GM21381 (cell line): Measurements from ENCODE around the gene ASB16.

ENCODE experiments used
- ATAC-seq: cut with Tn5 transposase; IDR thresholded peaks from one replicate; pipeline ENCODE4 v1.9.1; 2021; ENCODE audit warnings: mild to moderate bottlenecking, moderate library complexity; ENCODE audit not compliant: unreplicated experiment

ASB16 gene

DNA sequence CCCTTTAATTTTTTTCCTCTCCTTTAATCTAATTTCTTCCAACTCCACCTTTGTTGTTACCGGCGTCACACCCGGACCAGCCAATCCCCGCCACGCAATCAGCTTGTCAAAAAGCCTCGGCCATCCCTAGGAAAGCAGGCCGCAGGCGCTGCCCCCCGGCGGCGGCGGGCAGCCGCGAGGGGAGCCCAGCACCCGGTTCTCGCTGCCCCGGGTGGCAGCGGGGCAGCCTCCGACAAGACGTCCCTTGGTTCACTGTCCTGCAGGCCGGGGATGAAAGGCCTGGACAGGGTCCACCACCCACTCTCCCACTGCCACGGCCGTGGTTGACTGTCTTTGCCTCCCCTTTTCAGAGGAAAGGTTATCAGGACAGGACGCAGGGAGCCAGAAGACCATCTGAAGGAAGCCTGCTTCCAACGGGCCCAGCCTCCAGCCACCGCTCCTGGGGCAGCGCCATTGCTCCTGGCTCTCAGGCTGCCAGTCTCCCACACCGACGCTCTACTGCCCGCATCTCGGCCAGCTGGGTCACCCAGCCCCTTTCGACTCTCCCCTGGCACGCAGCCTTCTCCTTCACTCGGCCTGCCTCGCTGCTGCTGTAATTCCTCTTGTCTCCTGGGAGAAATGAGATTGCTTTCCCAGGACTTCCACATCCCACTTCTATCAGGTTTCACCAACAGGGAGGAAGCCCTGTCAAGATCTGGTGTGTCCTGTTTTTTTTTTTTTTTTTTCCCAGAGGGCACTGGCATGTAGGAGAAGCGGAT, 51.8 kb downstream of the ASB16 start:
- no peak for ATAC-seq

DNA sequence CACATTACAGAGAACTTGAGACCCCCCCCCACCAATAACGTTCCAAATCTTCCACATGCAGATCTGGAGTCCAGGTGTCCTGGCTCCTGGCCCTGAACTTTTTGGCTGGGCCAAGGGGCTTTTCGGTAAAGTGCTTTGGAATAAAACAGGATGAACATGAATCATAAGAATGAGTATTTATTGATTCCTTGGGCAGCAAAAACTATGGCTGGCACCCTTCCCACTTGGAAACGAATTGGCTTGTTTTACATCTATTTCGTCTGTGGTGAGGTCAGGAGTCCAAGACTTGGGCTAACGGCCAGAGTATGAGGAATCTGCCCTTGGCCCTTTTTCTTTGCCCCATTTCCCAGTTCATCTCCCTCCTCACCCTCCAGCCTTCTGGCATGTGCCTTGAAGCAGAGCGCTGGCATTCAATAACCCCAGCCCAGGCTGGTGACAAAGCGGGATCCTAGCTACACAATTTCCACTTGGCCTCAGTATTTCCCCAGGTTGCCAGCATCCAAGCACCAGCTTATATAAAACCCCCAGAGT, 53.1 kb downstream of the ASB16 start:
- ATAC-seq, result no peak
